Muscle of arm (tissue), 12 donors: ENCODE measurements around the gene COLGALT1. TPM values are rescaled to one million over a fixed set of nuclear protein-coding genes. Genes with fewer than 3 reads are reported as not detected.
"Not testable (repeated sequence)": the region's sequence is repeated elsewhere in the genome, so short reads cannot be mapped to it uniquely, and the experiment has no call there.

ENCODE experiments used
- DNase-seq: peaks from one replicate; pipeline ENCODE4 v3.0.0-alpha.2; 2013
- polyA plus RNA-seq, 12 donors: library from polyadenylated mRNA; unstranded; fragments of 120-200 nt; gene quantifications; one replicate each; pipeline ENCODE4 v1.2.1, GENCODE V29; 2013; ENCODE audit not compliant: insufficient read length in 12 of 12

Gene COLGALT1
- polyA plus RNA-seq, 12 donors, result 58.0 to 146 (median 70.3) TPM

DNA sequence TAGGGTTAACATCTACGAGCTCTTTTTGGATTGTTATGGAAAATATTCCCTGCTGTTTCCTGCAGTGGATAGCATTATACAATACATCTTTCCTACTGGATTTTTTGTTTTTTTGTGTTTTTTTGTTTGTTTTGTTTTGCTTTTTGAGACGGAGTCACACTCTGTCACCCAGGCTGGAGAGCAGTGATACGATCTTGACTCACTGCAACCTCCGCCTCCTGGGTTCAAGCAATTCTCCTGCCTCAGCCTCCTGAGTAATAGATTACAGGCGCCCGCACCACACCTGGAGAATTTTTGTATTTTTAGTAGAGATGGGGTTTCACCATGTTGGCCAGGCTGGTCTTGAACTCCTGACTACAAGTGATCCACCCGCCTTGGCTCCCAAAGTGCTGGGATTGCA lies 29.9 kb downstream of the COLGALT1 start:
- DNase-seq, result not testable (repeated sequence)

- no peak for DNase-seq
Measured at GRCh38 chr19:17590866-17591265, 35.4 kb downstream of the COLGALT1 start.

- DNase-seq, result not testable (repeated sequence)
Measured at GRCh38 chr19:17594296-17594695, 38.8 kb downstream of the COLGALT1 start.

- DNase-seq, result not testable (repeated sequence)
Measured at GRCh38 chr19:17598063-17598462, 42.6 kb downstream of the COLGALT1 start.

DNA sequence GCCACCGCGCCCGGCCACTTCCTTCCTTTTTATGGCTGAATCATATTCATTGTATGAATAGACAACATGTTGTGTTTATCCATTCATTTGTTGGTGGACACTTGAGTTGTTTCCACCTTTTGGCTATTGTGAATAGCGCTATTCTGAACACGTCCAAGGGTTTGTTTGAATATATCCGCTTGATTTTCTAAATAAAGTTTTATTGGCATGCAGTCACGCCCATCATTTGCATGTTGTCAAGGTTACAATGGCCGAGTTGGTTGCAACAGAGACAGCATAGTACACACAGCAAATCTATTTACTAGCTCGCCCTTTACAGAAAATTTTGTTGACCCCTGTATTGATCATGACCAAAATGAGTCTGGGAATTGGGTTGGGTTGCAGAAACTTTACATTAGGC lies 43.5 kb downstream of the COLGALT1 start:
- no peak for DNase-seq

DNA sequence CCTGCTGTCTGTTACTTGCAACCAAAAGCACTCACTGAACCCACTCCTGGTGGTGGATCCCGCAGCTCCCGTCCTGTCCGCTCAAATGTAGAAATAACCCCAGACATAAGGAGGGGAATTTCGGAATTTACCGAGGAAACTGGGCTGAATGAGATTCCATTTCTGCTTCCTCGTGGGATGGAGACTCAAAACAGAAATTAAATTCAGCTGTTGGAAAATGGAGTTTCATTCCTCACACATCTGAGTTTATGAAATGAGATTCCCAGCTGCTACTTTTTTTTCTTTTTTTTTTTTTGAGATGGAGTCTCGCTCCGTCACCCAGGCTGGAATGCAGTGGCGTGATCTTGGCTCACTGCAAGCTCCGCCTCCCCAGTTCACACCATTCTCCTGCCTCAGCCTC lies 44.3 kb downstream of the COLGALT1 start:
- DNase-seq, result no peak

DNA sequence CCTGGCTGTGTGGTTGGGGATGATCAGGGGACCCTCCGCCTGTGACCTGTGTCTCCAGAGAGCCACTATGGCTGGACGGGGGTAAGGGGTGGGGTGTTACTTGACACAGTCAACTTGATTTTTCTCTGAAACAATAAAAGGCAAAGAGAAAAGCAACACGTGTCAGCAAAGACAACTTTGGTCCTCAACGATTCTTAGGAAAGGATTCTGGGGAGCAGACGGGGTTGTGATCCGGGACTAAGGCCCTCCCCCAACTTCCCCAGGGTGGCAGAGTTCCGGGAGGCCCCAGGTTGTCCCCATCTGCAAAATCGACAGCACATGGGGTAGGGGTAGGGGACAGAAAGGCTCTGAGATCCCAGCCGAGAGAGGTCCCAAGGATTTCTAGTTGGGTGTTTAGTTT lies 46.2 kb downstream of the COLGALT1 start:
- no peak for DNase-seq

- no peak for DNase-seq
Measured at GRCh38 chr19:17602217-17602616, 46.8 kb downstream of the COLGALT1 start.

GRCh38 chr19:17602872-17603510 lies 47.5 kb downstream of the COLGALT1 start:
- no peak for DNase-seq

GRCh38 chr19:17604372-17605025 lies 49.0 kb downstream of the COLGALT1 start:
- no peak for DNase-seq

- DNase-seq, result no peak
Measured at GRCh38 chr19:17605117-17605516, 49.7 kb downstream of the COLGALT1 start.

- DNase-seq, result peak; percentile 46
Measured at GRCh38 chr19:17605761-17606589, 50.5 kb downstream of the COLGALT1 start.

DNA sequence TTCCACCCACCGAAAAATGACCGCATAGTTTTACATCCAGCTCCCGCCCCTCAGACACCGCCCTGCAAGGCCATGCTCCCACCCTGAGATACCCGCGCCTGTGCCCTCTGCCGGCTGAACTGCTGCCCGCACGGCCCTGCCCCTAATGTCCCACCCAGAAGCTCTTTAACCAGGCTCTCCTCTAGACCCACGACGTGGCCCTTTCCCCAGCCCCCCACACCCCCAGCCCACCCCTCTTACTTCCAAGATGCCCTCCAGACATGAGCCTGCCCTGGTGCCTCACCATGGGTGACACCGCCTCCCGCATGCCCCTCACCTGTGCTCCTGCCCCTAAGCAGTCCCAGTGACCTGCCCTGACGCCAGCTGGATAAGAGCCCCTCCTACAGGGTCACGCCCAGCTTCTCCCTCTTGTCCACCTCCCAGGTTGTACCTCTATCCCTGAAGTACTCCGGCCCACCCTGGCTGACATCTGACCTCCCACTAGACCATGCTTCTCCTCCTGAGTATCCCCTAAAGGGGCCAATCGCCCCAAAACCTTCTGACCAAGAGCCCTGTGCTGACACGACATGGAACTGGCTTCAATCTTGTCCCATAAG lies 51.2 kb downstream of the COLGALT1 start:
- DNase-seq, result no peak

GRCh38 chr19:17607936-17608335 lies 52.5 kb downstream of the COLGALT1 start:
- DNase-seq, result no peak

DNA sequence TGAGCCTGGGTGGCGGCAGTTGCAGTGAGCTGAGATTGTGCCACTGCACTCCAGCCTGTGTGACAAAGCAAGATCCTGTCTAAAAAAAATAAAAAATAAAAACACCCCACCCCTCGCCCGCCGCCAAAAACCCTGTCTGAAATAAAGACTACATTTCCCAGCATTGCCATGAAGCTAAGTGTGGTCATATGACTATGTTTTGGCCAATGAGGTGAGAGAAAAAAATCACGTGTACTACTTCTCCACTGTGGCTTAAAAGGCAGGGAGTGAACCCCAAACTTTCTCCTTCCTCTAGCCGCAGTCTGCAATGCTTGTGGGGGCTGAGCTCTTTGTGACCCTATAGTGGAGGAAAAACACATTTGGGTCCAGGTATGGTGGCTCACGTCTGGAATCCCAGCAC lies 54.9 kb downstream of the COLGALT1 start:
- DNase-seq, result no peak

- no peak for DNase-seq
Measured at GRCh38 chr19:17611462-17612244, 56.2 kb downstream of the COLGALT1 start.

GRCh38 chr19:17614476-17614875 lies 59.0 kb downstream of the COLGALT1 start:
- DNase-seq, result no peak

GRCh38 chr19:17615889-17616685 lies 60.6 kb downstream of the COLGALT1 start:
- DNase-seq, result no peak

- no peak for DNase-seq
Measured at GRCh38 chr19:17616686-17616960, 61.2 kb downstream of the COLGALT1 start.

DNA sequence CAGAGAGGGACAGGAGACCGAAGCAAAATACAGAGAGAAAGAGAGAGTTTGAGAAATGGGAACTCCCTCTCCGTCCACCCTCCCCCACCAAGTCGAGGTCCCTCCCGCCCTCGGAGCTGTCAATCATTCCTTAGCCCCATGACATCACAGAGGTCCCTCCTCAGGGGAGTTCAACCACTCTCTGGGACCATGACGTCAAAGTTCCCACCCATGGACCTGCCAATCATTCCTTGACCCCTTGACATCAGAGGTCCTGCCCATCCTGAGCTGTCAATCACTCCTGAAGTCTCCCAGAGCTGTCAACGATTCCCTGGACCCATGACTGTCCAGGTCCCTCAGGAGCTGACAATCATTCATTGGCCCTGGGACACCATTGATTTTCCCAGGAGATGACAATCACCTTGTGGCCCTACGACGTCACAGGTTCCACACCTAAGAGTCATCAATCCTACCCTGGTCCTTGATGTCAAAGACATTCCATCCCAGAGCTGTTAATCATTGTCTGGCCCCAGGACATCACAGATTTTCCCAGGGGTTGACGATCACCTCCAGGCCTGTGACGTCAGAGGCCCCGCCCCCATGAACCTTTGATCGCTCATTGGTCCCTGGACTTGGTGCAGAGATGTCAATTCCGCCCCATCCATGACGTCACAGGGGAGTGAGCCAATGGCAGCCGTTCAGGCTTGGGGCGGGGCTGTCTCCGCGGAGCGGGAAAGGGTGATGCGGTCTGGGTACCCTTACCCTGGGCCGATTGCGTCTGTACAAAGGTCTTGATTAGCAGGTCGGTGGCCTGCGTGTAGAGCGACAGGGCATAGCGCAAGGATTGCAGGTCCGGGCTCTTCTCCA lies 61.7 kb downstream of the COLGALT1 start:
- DNase-seq, result no peak
